Measurements from ENCODE around the gene LOXL4. TPM values are rescaled to one million over a fixed set of nuclear protein-coding genes. Genes with fewer than 3 reads are reported as not detected.

LOXL4 gene
- total RNA-seq, 4 donors from 2014 or later, result 4.1 to 14.9 (median 10.1) TPM

DNA sequence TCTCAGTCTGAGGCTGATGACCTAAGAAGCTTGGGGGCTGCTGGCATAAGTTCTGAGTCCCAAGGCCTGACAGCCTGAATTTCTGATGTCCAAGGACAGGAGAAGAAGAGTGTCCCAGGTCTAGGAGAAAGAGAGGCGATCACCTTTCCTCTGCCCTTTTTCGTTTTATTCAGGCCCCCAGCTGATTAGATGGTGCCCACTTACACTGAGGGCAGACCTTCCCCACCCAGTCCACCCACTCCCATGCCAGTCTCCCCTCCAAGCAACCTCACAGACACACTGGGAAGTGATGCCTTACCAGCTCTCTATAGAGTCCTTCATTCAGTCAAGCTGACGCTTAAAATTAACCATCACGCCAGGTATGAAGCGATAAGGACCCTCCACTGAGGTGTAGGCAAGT, 19.3 kb upstream of the LOXL4 start:
- Histone ChIP-seq H3K9me3 (no peaks in the 10 kb centered on the region), H3K36me3 (no peaks in the 10 kb centered on the region), H3K27ac (no peak overlapping the region), H3K27me3 (no peaks in the 10 kb centered on the region), H3K4me1 (peaks cover 0 to 8% (median under 1%) of the 10 kb centered on the region in 4 donors), H3K4me3 (no peak overlapping the region)
- WGBS, 2 donors, result 95 to 97% methylated on average over 5 of the region's 5 CpGs
- DNase-seq (ENCODE audit: low spot score in 2 of 2), result no peak
- TF ChIP-seq, protein P1, sequence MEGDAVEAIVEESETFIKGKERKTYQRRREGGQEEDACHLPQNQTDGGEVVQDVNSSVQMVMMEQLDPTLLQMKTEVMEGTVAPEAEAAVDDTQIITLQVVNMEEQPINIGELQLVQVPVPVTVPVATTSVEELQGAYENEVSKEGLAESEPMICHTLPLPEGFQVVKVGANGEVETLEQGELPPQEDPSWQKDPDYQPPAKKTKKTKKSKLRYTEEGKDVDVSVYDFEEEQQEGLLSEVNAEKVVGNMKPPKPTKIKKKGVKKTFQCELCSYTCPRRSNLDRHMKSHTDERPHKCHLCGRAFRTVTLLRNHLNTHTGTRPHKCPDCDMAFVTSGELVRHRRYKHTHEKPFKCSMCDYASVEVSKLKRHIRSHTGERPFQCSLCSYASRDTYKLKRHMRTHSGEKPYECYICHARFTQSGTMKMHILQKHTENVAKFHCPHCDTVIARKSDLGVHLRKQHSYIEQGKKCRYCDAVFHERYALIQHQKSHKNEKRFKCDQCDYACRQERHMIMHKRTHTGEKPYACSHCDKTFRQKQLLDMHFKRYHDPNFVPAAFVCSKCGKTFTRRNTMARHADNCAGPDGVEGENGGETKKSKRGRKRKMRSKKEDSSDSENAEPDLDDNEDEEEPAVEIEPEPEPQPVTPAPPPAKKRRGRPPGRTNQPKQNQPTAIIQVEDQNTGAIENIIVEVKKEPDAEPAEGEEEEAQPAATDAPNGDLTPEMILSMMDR (IDR thresholded peaks at IDR 0.05), result no peak
- TF ChIP-seq EP300 (IDR thresholded peaks at IDR 0.05), result no peak
- TF ChIP-seq POLR2A (IDR thresholded peaks at IDR 0.05), result no peak

- H3K9me3 ChIP-seq, result no peaks in the 10 kb centered on the region
- WGBS, 2 donors, result 92% methylated on average over 12 of the region's 12 CpGs
- no peaks in the 10 kb centered on the region for H3K36me3 ChIP-seq
- no peak overlapping the region for H3K4me3 ChIP-seq
- TF ChIP-seq, protein P1 (IDR thresholded peaks at IDR 0.05), result no peak
- TF ChIP-seq POLR2A (IDR thresholded peaks at IDR 0.05) (no peak), EP300 (IDR thresholded peaks at IDR 0.05) (no peak)
- H3K27me3 ChIP-seq, result no peaks in the 10 kb centered on the region
- H3K27ac ChIP-seq, result no peak overlapping the region
- no peak for DNase-seq (ENCODE audit: low spot score in 2 of 2)
- peaks cover 0 to 7% (median 0%) of the 10 kb centered on the region in 4 donors for H3K4me1 ChIP-seq
These were observed 18.4 kb upstream of the LOXL4 start for GRCh38 chr10:98286419-98286818.

DNA sequence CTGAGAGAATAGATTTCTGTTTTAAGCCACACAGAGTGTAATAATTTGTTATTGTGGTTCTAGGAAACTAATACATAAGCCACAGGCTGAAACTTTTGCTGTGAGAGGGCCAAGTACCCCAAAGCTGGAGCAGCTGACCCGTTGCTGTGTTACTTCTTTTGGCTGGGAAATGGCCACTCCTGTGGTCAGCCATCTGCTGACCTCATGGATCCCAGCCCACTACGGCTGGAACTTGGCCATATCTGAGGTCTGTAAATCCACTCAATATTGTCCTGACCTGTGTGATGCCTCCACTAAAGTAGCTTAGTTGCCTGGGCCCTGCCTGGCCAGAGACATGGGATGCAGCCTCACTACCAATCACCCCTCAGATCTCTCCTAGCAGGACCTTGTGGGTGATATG, 17.4 kb upstream of the LOXL4 start:
- WGBS, 2 donors, result 43 to 44% methylated on average over 2 of the region's 2 CpGs

GRCh38 chr10:98276311-98276710, 8.3 kb upstream of the LOXL4 start:
- H3K4me3 ChIP-seq, result no peak overlapping the region
- TF ChIP-seq EP300 (IDR thresholded peaks at IDR 0.05) (no peak), POLR2A (IDR thresholded peaks at IDR 0.05) (no peak)
- TF ChIP-seq, protein P1 (IDR thresholded peaks at IDR 0.05), result no peak
- no peaks in the 10 kb centered on the region for H3K4me1 ChIP-seq
- no peaks in the 10 kb centered on the region for H3K36me3 ChIP-seq
- WGBS, 2 donors, result 85 to 91% methylated on average over 3 of the region's 3 CpGs
- no peaks in the 10 kb centered on the region for H3K27me3 ChIP-seq
- no peak overlapping the region for H3K27ac ChIP-seq
- peaks cover 0 to 7% (median 0%) of the 10 kb centered on the region in 4 donors for H3K9me3 ChIP-seq
- no peak for DNase-seq (ENCODE audit: low spot score in 2 of 2)

More for the DNA sequence above, 17.4 kb upstream of the LOXL4 start:
- no peaks in the 10 kb centered on the region for H3K27me3 ChIP-seq
- H3K4me3 ChIP-seq, result no peak overlapping the region
- peaks cover 0 to 7% (median 0%) of the 10 kb centered on the region in 4 donors for H3K9me3 ChIP-seq
- H3K27ac ChIP-seq, result no peak overlapping the region
- TF ChIP-seq, protein P1 (IDR thresholded peaks at IDR 0.05), result no peak
- no peak for TF ChIP-seq POLR2A (IDR thresholded peaks at IDR 0.05)
- no peak for TF ChIP-seq EP300 (IDR thresholded peaks at IDR 0.05)
- DNase-seq (ENCODE audit: low spot score in 2 of 2), result no peak
- peaks cover 0 to 7% (median 0%) of the 10 kb centered on the region in 4 donors for H3K4me1 ChIP-seq
- H3K36me3 ChIP-seq, result no peaks in the 10 kb centered on the region

DNA sequence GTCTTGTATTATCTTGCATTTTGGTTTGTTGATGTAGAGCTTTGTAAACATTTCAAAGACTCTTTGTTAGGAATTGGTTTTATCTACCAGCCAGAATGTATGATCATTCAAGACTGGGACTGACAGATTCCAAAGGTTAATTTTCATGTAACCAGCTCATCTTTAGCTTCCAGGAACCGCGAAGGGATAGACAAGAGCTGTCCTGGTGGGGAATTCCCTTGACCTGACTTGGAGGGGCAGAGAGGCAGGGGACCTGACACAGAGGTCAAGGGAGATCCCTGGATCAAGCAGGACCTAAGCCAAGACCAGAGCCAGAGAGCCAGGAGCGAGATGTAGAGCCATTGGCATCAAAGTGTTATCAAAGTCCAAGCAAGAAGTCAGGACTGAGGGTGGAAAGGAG, 6.6 kb upstream of the LOXL4 start:
- no peak for DNase-seq (ENCODE audit: low spot score in 2 of 2)
- H3K9me3 ChIP-seq, result no peaks in the 10 kb centered on the region
- peaks cover 0 to 13% (median 4%) of the 10 kb centered on the region in 4 donors for H3K4me1 ChIP-seq
- no peak overlapping the region for H3K4me3 ChIP-seq
- H3K27ac ChIP-seq, result no peak overlapping the region
- WGBS, 2 donors, result 91 to 97% methylated on average over 3 of the region's 3 CpGs
- H3K27me3 ChIP-seq, result no peaks in the 10 kb centered on the region
- H3K36me3 ChIP-seq, result no peaks in the 10 kb centered on the region
- TF ChIP-seq POLR2A (IDR thresholded peaks at IDR 0.05) (no peak), EP300 (IDR thresholded peaks at IDR 0.05) (no peak)
- TF ChIP-seq, protein P1 (IDR thresholded peaks at IDR 0.05), result no peak
